HG02981 (cell line): ENCODE results near the gene SCYGR7.
"Not testable (repeated sequence)": the region's sequence is repeated elsewhere in the genome, so short reads cannot be mapped to it uniquely, and the experiment has no call there.

Source experiments
- ATAC-seq: cut with Tn5 transposase; IDR thresholded peaks from one replicate; pipeline ENCODE4 v1.9.1; 2021; ENCODE audit warnings: mild to moderate bottlenecking, moderate library complexity; ENCODE audit not compliant: unreplicated experiment

The SCYGR7 gene, protein sequence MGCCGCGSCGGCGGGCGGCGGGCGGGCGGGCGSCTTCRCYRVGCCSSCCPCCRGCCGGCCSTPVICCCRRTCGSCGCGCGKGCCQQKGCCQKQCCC

GRCh38 chr2:227728035-227728434 is at the start of gene SCYGR7:
SCYGR7 (plus strand) TSS chr2:227728335; CDS start chr2:227728335, 0 bp downstream.
- ATAC-seq, result no peak

- no peak for ATAC-seq
These were observed 43.9 kb upstream of the SCYGR7 start for GRCh38 chr2:227684258-227684657.

DNA sequence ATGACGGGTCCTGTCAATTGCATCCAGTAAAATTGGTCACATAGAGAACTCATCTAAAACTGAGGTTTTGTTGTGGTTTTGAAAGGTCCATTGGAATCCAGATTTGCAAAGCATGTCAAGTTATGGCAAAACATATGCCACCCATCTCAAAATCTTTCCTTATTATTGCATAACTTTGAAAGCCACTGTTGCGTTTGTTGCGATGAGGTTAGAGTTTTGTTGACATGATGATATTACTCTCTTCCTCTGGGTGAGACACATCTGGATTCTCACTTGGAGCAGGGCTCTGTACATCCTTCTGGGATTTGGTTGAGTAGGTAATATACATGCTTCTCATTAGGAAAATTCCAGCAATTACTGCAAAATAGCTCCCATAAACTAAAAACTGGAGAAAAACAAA is 40.9 kb upstream of the SCYGR7 start:
- no peak for ATAC-seq

- ATAC-seq, result no peak
These were observed 31.0 kb upstream of the SCYGR7 start for GRCh38 chr2:227696990-227697679.

DNA sequence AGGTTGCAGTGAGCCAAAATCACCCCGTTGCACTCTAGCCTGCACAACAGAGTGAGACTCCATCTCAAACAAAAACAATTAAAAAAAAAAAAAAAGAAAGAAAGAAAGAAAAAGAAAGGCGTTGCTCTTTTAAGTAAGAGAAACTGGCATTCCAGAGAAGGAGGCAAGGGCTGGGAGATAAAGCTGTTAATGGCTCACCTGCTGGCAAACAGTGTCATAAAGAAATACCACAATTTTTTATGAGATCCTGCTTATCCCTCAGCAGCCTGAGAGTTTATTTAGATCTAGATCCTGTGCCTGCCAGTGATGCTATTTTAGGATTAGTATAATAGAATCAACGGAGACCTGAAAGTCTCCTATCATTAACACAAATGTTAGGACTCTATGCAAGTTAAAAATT is 26.6 kb upstream of the SCYGR7 start:
- no peak for ATAC-seq

DNA sequence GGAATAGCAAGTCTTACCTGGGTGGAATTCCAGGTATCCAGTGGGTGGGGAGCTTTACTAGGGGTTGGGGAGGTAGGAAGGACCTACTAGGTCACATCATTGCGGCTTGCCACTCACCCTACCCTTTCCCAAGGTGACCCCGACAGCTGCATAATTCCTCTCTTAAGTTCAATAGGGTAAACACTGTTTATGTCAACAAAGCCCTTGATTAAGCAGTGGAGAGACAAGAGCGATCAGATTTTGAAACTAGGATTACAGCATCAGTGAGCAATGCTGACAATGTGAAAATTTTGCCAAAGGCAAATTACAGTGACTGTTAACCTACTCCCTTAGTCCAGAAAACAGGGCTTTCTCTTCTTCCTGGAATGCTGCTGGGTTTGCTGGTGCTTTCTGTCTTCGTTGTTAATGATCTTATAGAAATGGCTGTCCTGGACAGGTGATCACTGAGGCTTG is 24.8 kb upstream of the SCYGR7 start:
- no peak for ATAC-seq

DNA sequence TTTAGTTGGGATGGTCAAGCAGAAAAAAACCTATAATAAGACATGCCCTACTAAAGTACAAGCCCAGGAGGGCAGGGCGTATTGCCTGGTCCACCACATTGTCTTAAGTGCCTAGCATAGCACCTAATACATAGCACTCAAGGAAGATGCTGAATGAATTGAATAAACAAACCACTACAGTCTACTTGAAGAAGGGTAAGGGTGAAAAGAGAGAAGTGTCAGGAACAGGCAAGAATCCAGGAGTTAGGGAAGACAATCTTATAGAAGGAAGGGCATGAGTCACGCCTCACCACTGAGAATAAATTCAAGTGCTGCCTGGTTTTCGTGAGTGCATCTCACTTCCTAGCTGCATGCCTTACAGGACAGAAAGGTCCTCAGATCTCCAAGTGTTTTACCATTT is 24.2 kb upstream of the SCYGR7 start:
- no peak for ATAC-seq

- ATAC-seq, result no peak
These were observed 21.3 kb upstream of the SCYGR7 start for GRCh38 chr2:227706859-227707258.

GRCh38 chr2:227707390-227707789 is 20.7 kb upstream of the SCYGR7 start:
- ATAC-seq, result no peak

DNA sequence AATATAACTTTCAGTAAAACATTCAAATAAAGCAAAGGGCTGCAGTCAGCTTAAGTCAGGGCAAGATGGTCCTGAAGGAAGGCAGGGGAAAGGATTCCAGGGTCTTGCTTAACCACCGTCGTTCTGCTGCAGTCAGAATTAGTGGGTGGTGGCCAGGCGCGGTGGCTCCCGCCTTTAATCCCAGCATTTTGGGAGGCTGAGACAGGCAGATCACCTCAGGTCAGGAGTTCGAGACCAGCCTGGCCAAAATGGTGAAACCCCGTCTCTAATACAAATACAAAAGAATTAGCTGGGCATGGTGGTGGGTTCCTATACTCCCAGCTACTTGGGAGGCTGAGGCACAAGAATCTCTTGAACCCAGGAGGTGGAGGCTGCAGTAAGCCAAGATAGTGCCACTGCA is 17.1 kb upstream of the SCYGR7 start:
- ATAC-seq, result no peak

GRCh38 chr2:227713291-227713690 is 14.8 kb upstream of the SCYGR7 start:
- no peak for ATAC-seq

GRCh38 chr2:227716501-227716900 is 11.6 kb upstream of the SCYGR7 start:
- ATAC-seq, result no peak

DNA sequence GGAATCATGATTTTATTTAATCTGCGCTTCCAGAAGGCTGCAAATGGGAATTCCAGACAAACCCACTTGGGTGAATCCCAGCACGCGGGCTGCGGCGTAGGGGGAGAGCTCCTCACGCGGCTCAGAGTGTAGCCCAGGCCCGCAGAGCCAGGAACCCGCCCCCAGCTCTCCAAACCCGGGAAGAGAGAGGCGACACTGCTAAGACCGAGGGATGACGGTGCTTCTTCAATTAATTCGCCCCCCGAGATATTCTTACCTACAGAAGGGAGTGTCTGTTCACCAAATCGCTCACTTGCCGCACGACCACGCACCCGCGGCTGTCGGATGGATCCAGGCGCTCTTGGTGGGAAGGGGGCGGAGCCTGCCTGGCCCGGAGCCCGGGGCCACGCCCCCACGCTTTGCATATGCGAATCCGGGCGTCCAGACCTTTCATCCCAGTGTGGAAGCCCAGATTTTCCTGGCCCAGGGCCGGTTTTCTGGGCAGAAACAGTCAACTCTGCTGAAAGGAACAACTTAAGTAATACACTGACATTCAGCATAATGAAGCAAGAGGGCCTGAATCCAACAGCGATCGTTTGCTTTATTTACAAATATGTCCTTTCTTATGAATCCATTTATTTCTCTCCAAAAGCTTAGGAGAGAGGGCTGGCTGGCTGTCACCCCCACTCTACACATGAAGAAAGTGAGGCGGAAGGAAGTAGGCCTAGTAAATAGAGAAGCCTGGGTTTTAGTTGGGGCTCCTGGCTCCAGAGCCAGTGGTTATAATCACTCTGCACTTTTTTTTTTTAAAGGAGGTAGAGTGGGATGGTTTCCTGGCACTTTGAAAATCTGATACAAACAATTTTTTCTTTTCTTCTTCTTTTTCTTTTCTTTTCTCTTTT is 10.2 kb upstream of the SCYGR7 start, which contains the start of gene SLC19A3:
SLC19A3 (minus strand) TSS at position 342 of the 881 bp plus-strand sequence. CDS start 15,710 bp downstream, outside the sequence.
- no peak for ATAC-seq

DNA sequence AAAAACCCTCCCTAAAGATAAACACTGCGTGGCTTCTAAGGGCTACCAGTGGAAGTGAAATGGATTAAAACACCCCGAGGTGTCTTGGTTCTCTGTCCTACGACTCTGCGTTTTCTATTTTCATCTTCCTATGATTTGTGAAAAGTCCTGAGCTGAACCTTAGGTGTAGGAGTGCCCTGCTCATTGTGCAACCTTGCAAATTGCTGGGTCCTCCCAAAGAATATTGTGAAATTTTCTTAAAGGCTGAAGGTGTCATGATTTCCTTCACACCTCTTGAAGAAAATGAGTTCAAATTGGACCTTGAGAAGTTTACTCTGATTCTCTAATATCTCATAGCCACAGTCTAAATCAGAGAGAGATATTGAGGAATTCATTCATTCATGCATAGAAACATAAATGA is 8.5 kb upstream of the SCYGR7 start:
- no peak for ATAC-seq

DNA sequence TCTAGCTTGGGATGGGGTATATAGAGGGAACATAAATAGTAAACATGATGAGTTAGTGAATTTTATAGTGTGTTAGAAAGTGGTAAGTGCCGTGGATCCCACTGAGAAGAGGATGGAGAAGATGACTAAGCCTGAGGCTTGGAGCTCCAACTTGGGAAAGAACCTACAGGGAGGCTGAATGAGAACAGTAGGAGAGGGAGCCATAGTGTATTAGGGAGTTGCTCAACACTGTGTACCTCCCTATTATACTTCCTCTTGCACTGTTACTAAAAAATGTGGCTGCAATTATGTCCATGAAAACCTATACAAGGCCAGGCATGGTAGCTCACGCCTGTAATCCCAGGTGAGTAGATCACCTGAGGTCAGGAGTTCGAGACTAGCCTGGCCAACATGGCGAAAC is 7.5 kb upstream of the SCYGR7 start:
- no peak for ATAC-seq

GRCh38 chr2:227722821-227723220 is 5.3 kb upstream of the SCYGR7 start:
- not testable (repeated sequence) for ATAC-seq

DNA sequence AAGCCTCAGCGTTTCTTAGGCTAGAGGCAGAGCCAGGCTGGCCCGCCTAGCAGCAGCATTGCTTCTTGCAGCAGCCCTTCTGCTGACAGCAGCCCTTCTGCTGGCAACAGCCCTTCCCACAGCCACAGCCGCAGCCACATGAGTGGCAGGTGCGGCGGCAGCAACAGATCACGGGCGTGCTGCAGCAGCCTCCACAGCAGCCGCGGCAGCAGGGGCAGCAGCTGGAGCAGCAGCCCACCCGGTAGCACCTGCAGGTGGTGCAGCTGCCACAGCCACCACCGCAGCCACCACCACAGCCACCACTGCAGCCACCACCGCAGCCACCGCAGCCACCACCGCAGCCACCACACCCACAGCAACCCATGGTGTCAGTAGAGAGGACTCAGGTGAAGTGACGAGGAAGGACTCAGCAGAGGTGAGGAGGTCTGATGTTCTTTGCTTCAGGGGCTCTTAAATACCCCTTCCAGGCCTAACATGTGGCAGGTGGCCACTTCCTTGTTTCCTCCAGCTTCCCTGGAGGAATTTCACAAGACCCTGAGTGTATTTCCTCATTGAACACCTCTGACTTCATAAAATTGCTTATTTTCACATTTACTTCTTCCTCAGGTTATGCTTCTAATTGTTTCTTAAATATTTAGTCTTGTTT is 3.6 kb upstream of the SCYGR7 start, which contains the start of gene SCYGR6:
SCYGR6 (minus strand) TSS at position 364 of the 646 bp plus-strand sequence; CDS start at position 364, 0 bp downstream.
- ATAC-seq, result no peak

DNA sequence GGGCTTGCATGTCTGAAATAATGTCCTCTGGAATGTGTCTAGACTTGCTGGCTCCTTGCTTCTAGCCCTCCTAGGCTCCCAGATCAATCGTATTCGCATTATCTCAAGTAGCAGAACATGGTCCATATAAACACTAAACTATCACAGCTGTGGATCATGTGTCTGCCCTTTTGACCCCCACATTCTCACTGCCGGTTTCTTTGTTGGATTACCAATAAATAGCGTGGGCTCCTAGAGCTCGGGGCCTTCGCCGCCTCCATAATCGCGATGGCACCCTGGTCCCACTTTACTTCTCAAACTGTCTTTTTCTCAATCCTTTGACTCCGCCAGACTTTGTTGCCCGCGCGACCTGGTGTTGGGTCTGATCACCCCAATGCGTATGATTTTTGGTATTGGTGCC is 11.2 kb downstream of the SCYGR7 start:
- no peak for ATAC-seq

GRCh38 chr2:227740705-227741104 is 12.6 kb downstream of the SCYGR7 start:
- not testable (repeated sequence) for ATAC-seq

DNA sequence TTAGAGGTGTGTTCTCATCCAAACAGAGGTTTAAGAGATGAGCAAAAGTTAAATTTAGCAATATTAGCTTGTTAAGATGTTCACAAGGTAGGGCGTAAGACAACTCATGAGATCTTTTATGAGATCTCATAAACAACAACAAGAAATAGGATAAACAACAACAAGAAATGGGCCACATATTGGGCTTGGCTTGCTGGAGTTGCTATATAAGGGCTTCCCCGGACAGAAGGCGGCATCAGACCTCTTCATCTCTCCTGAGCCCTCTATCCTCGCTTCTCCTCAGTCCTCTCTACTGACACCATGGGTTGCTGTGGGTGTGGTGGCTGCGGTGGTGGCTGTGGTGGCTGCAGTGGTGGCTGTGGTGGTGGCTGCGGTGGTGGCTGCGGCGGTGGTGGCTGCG is 17.5 kb downstream of the SCYGR7 start, which contains the start of gene SCYGR8:
SCYGR8 (plus strand) TSS at position 301 of the 400 bp plus-strand sequence; CDS start at position 301, 0 bp downstream.
- no peak for ATAC-seq

DNA sequence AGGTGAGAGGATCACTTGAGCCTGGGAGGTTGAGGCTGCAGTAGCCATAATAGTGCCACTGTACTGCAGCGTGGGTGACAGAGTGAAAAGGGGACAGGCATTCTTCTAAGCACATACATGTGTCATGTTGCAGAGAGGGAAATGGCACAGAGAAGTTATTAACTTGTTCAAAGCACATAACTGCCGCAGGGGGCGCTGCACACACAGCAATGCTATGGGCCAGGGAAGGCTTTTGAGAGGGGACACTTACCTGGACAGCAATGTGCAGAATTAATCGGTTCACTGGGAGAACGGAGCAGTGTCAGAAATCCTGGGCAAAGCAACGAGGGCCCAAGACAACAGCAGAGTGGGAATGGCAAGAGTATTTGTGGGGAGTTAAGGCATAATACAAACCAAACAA is 19.9 kb downstream of the SCYGR7 start:
- no peak for ATAC-seq
